Adipocyte (in vitro differentiated cells): ENCODE data around the gene TMEM174.
A peak's percentile ranks its signal among the peaks of the same experiment; 100 is the strongest.

Experiments
- DNase-seq: peaks from one replicate; pipeline ENCODE4 v3.0.0-alpha.2; 2015; ENCODE audit warnings: low read depth
- H3K27me3 ChIP-seq: replicated peaks from 2 replicates; pipeline ENCODE4 v1.7.0; 2013; ENCODE audit warnings: mild to moderate bottlenecking, low read length, moderate library complexity; ENCODE audit not compliant: control insufficient read depth, insufficient read depth
- H3K36me3 ChIP-seq: 2 replicates; pipeline ENCODE4 v1.7.0; 2013; ENCODE audit warnings: low read length, mild to moderate bottlenecking, moderate library complexity; ENCODE audit not compliant: control insufficient read depth, insufficient read depth, severe bottlenecking
- H3K4me1 ChIP-seq: 2 replicates; pipeline ENCODE4 v1.7.0; 2013; ENCODE audit warnings: mild to moderate bottlenecking, low read length, moderate library complexity; ENCODE audit not compliant: control insufficient read depth, insufficient read depth
- H3K4me3 ChIP-seq: 2 replicates; pipeline ENCODE4 v1.7.0; 2013; ENCODE audit warnings: mild to moderate bottlenecking, low read length, moderate library complexity
- H3K9ac ChIP-seq: 2 replicates; pipeline ENCODE4 v1.7.0; 2013; ENCODE audit warnings: mild to moderate bottlenecking, low read length, moderate library complexity
- H3K9me3 ChIP-seq: 2 replicates; pipeline ENCODE4 v1.7.0; 2013; ENCODE audit warnings: mild to moderate bottlenecking, low read length, moderate library complexity; ENCODE audit not compliant: control insufficient read depth

The TMEM174 gene

GRCh38 chr5:73172951-73173350, at the start of gene TMEM174:
Gene TMEM174, plus strand, starts transcription at chr5:73173193. Its CDS starts 51 bp downstream, at chr5:73173244.
- peaks cover 4% of the 10 kb centered on the region for H3K9me3 ChIP-seq
- no peak within 1 kb of the TSS for H3K4me3 ChIP-seq
- peaks cover 10% of the 10 kb centered on the region for H3K4me1 ChIP-seq
- peaks cover 33% of the 10 kb centered on the region for H3K27me3 ChIP-seq
- no peaks in the 10 kb centered on the region for H3K36me3 ChIP-seq
- H3K9ac ChIP-seq = no peak within 1 kb of the TSS
- no peak for DNase-seq

GRCh38 chr5:73125289-73125688, 47.7 kb upstream of the TMEM174 start:
- Histone ChIP-seq H3K9ac (no peak overlapping the region), H3K4me1 (peaks cover 24% of the 10 kb centered on the region), H3K9me3 (no peaks in the 10 kb centered on the region), H3K4me3 (no peak overlapping the region), H3K36me3 (no peaks in the 10 kb centered on the region), H3K27me3 (no peaks in the 10 kb centered on the region)
- DNase-seq = no peak

GRCh38 chr5:73126381-73126780, 46.6 kb upstream of the TMEM174 start:
- Histone ChIP-seq H3K36me3 (no peaks in the 10 kb centered on the region), H3K9ac (no peak overlapping the region), H3K9me3 (no peaks in the 10 kb centered on the region), H3K27me3 (no peaks in the 10 kb centered on the region), H3K4me1 (peaks cover 24% of the 10 kb centered on the region), H3K4me3 (no peak overlapping the region)
- no peak for DNase-seq

GRCh38 chr5:73126957-73127356, 46.0 kb upstream of the TMEM174 start:
- Histone ChIP-seq H3K4me1 (peaks cover 24% of the 10 kb centered on the region), H3K27me3 (no peaks in the 10 kb centered on the region)

GRCh38 chr5:73129143-73129542, 43.9 kb upstream of the TMEM174 start:
- Histone ChIP-seq H3K4me3 (no peak overlapping the region), H3K9ac (no peak overlapping the region), H3K4me1 (peaks cover 11% of the 10 kb centered on the region), H3K9me3 (no peaks in the 10 kb centered on the region), H3K36me3 (no peaks in the 10 kb centered on the region), H3K27me3 (no peaks in the 10 kb centered on the region)
- DNase-seq = no peak

More at GRCh38 chr5:73126957-73127356, 46.0 kb upstream of the TMEM174 start:
- H3K36me3 ChIP-seq = no peaks in the 10 kb centered on the region
- DNase-seq = no peak
- H3K9ac ChIP-seq = no peak overlapping the region
- no peaks in the 10 kb centered on the region for H3K9me3 ChIP-seq
- no peak overlapping the region for H3K4me3 ChIP-seq

GRCh38 chr5:73130811-73131210, 42.2 kb upstream of the TMEM174 start:
- Histone ChIP-seq H3K36me3 (no peaks in the 10 kb centered on the region), H3K9ac (no peak overlapping the region), H3K9me3 (no peaks in the 10 kb centered on the region), H3K27me3 (no peaks in the 10 kb centered on the region), H3K4me3 (no peak overlapping the region), H3K4me1 (peaks cover 6% of the 10 kb centered on the region)
- no peak for DNase-seq

GRCh38 chr5:73131711-73132425, 41.1 kb upstream of the TMEM174 start:
- Histone ChIP-seq H3K4me3 (no peak overlapping the region), H3K4me1 (no peaks in the 10 kb centered on the region), H3K36me3 (no peaks in the 10 kb centered on the region), H3K27me3 (no peaks in the 10 kb centered on the region), H3K9ac (no peak overlapping the region), H3K9me3 (no peaks in the 10 kb centered on the region)
- no peak for DNase-seq

GRCh38 chr5:73132759-73133158, 40.2 kb upstream of the TMEM174 start:
- Histone ChIP-seq H3K27me3 (peaks cover 7% of the 10 kb centered on the region), H3K4me1 (no peaks in the 10 kb centered on the region), H3K9ac (no peak overlapping the region), H3K36me3 (no peaks in the 10 kb centered on the region), H3K9me3 (no peaks in the 10 kb centered on the region), H3K4me3 (no peak overlapping the region)
- no peak for DNase-seq

- no peak for DNase-seq
- H3K4me1 ChIP-seq = no peaks in the 10 kb centered on the region
These were observed 38.0 kb upstream of the TMEM174 start for GRCh38 chr5:73135021-73135420.

GRCh38 chr5:73135429-73136054, 37.5 kb upstream of the TMEM174 start:
- no peaks in the 10 kb centered on the region for H3K4me1 ChIP-seq
- DNase-seq = peak; percentile 73

More at GRCh38 chr5:73135021-73135420, 38.0 kb upstream of the TMEM174 start:
- Histone ChIP-seq H3K36me3 (no peaks in the 10 kb centered on the region), H3K9me3 (no peaks in the 10 kb centered on the region), H3K9ac (no peak overlapping the region), H3K27me3 (peaks cover 7% of the 10 kb centered on the region), H3K4me3 (no peak overlapping the region)

GRCh38 chr5:73136055-73136562, 36.9 kb upstream of the TMEM174 start:
- no peaks in the 10 kb centered on the region for H3K36me3 ChIP-seq
- no peak overlapping the region for H3K4me3 ChIP-seq
- no peaks in the 10 kb centered on the region for H3K4me1 ChIP-seq
- DNase-seq = no peak
- H3K27me3 ChIP-seq = peaks cover 7% of the 10 kb centered on the region
- no peaks in the 10 kb centered on the region for H3K9me3 ChIP-seq
- no peak overlapping the region for H3K9ac ChIP-seq

More at GRCh38 chr5:73135429-73136054, 37.5 kb upstream of the TMEM174 start:
- Histone ChIP-seq H3K27me3 (peaks cover 7% of the 10 kb centered on the region), H3K9ac (no peak overlapping the region), H3K9me3 (no peaks in the 10 kb centered on the region), H3K36me3 (no peaks in the 10 kb centered on the region), H3K4me3 (no peak overlapping the region)
